PC-3 (cell line): ENCODE data around the gene GRIN3A.

Experiments used
- EZH2phosphoT487 ChIP-seq: fragments of 300-600 bp; sonication (generic); IDR thresholded peaks from 2 replicates; pipeline ENCODE4 v1.6.1; 2018; ENCODE audit warnings: mild to moderate bottlenecking, antibody characterized with exemption, low read length, borderline replicate concordance
- TF ChIP-seq, protein P1 (sequence below): fragments of 300-600 bp; sonication (generic); conservative IDR thresholded peaks from 2 replicates; pipeline ENCODE4 v1.5.1; 2017; ENCODE audit warnings: antibody characterized with exemption, low read depth, mild to moderate bottlenecking, low read length

DNA sequence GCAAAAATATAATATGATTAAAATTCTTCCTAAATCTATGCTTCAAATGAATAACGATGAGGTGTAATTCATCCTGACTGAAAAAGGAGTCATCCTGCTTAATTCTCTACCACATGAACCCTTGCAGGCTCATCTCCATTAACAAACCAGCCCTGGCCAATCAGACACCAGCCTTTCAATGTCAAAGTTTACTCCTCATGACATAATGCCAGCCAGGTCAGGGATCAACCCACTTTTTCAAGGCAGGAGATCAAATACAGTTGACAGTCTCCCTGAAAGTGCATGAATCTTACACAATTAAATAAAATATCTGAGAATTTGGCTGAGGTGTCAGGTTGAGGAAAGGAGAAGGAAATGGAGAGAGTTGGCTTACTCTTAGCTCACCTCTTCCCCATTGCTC, 7.0 kb downstream of the GRIN3A start:
- TF ChIP-seq, protein P1, sequence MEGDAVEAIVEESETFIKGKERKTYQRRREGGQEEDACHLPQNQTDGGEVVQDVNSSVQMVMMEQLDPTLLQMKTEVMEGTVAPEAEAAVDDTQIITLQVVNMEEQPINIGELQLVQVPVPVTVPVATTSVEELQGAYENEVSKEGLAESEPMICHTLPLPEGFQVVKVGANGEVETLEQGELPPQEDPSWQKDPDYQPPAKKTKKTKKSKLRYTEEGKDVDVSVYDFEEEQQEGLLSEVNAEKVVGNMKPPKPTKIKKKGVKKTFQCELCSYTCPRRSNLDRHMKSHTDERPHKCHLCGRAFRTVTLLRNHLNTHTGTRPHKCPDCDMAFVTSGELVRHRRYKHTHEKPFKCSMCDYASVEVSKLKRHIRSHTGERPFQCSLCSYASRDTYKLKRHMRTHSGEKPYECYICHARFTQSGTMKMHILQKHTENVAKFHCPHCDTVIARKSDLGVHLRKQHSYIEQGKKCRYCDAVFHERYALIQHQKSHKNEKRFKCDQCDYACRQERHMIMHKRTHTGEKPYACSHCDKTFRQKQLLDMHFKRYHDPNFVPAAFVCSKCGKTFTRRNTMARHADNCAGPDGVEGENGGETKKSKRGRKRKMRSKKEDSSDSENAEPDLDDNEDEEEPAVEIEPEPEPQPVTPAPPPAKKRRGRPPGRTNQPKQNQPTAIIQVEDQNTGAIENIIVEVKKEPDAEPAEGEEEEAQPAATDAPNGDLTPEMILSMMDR = no peak
- TF ChIP-seq EZH2phosphoT487 = no peak
